CD4-positive, alpha-beta T cell (primary cell): Measurements from ENCODE around the gene RBM20. TPM values are rescaled to one million over a fixed set of nuclear protein-coding genes. Genes with fewer than 3 reads are reported as not detected.

ENCODE experiments used
- ATAC-seq: fragments of 200-7000 bp; cut with Tn5 transposase; one replicate; pipeline ENCODE4 v1.10.0; 2022; ENCODE audit warnings: mild to moderate bottlenecking; ENCODE audit not compliant: poor library complexity
- CTCF ChIA-PET: fragments of 350-600 bp; sonication (Branson Sonifier 250); formaldehyde crosslinking; loops from one replicate; lab custom pipeline; 2021; ENCODE audit warnings: antibody characterized with exemption, inconsistent platforms; lab: Charles Lee
- POLR2A ChIA-PET: fragments of 350-600 bp; sonication (Branson Sonifier 250); formaldehyde crosslinking; loops from one replicate; lab custom pipeline; 2021; ENCODE audit warnings: antibody characterized with exemption, inconsistent platforms; lab: Charles Lee
- DNase-seq, 14 experiments: peaks; one replicate each; pipeline ENCODE4 v3.0.0-alpha.2; 2013 to 2020; ENCODE audit warnings: mixed read lengths in 2 of 14
- H3K27ac ChIP-seq, 2 donors: one replicate each; pipeline versions ENCODE4 v1.5.1 to v1.7.0; 2013; ENCODE audit warnings: low read length in 2 of 2, low read depth in 1 of 2, mild to moderate bottlenecking in 1 of 2
- H3K27me3 ChIP-seq, 2 experiments: 1 replicate in 1 of 2; 2 replicates in 1 of 2; pipeline versions ENCODE4 v1.6.1 to v1.7.0; 2013; ENCODE audit warnings: low read length in 2 of 2, control low read depth in 1 of 2, mild to moderate bottlenecking in 1 of 2, moderate library complexity in 1 of 2; ENCODE audit not compliant: insufficient read depth in 2 of 2, control insufficient read depth in 1 of 2
- H3K36me3 ChIP-seq: one replicate; pipeline ENCODE4 v1.6.1; 2013; ENCODE audit warnings: low read length, control low read depth; ENCODE audit not compliant: insufficient read depth
- H3K4me1 ChIP-seq: one replicate; pipeline ENCODE4 v1.6.1; 2013; ENCODE audit warnings: low read length, control low read depth; ENCODE audit not compliant: insufficient read depth
- H3K4me3 ChIP-seq: one replicate; pipeline ENCODE4 v1.5.1; 2013; ENCODE audit warnings: mild to moderate bottlenecking, low read length, moderate library complexity
- H3K9me3 ChIP-seq, 2 experiments: 1 replicate in 1 of 2; 2 replicates in 1 of 2; pipeline versions ENCODE4 v1.6.1 to v1.7.0; 2013; ENCODE audit warnings: low read length in 2 of 2, mild to moderate bottlenecking in 2 of 2, control low read depth in 1 of 2, moderate library complexity in 1 of 2; ENCODE audit not compliant: control insufficient read depth in 1 of 2, insufficient read depth in 1 of 2
- H3K27ac Mint-ChIP-seq: one replicate; pipeline ENCODE4 v1.8.0; 2020; ENCODE audit warnings: mixed read lengths
- H3K27me3 Mint-ChIP-seq: one replicate; pipeline ENCODE4 v1.8.0; 2021; ENCODE audit warnings: mixed read lengths
- H3K36me3 Mint-ChIP-seq: one replicate; pipeline ENCODE4 v1.8.0; 2021; ENCODE audit warnings: low read depth, mixed read lengths
- H3K4me1 Mint-ChIP-seq: one replicate; pipeline ENCODE4 v1.8.0; 2021; ENCODE audit warnings: low read depth, mixed read lengths
- H3K4me3 Mint-ChIP-seq: one replicate; pipeline ENCODE4 v1.8.0; 2020; ENCODE audit warnings: mild to moderate bottlenecking, mixed read lengths
- H3K9me3 Mint-ChIP-seq: one replicate; pipeline ENCODE4 v1.8.0; 2020; ENCODE audit warnings: mixed read lengths
- intact Hi-C, 2 experiments: fragments of 100-400 bp; cut with DNase I in 1 of 2; cut with micrococcal nuclease in 1 of 2; formaldehyde crosslinking; loops; one replicate each; pipeline versions ENCODE4 v1.15.1 to v1.9.0; 2023 to 2025; cut with DNase I, micrococcal nuclease
- total RNA-seq, 174 experiments: library from RNA in 2 of 174; stranded (reverse) in 2 of 174; gene quantifications; one replicate each; pipeline ENCODE4 v1.2.3 and lab custom pipeline; 2021 to 2026
- TF ChIP-seq, protein P1 (sequence below): fragments of 200-600 bp; IDR thresholded peaks from one replicate; pipeline ENCODE4 v1.8.0; 2022; ENCODE audit warnings: antibody characterized with exemption, mild to moderate bottlenecking

The RBM20 gene
- total RNA-seq, 2 experiments from 2014 or later: 0.91 to 1.1 TPM

DNA sequence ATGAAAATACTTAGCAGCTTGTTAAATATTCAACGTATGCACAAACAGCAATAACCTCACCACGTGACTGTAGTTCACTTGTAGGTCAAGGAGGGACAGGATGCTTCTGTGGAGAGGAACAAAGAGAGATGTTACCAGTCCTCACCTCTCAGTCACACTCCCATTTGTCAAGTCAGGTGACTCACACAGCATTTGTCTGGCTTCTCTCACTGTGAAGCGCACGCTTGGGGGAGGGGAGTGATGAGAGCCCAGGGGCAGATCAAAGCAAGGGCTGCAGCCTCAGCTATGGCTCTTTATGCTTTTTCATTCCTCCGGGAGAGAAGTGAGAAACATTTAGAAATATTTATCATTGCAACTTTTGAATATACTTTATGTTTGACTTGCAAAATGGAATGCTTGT is 2.9 kb upstream of the RBM20 start:
- intact Hi-C loops: no loop called here
- TF ChIP-seq, protein P1, sequence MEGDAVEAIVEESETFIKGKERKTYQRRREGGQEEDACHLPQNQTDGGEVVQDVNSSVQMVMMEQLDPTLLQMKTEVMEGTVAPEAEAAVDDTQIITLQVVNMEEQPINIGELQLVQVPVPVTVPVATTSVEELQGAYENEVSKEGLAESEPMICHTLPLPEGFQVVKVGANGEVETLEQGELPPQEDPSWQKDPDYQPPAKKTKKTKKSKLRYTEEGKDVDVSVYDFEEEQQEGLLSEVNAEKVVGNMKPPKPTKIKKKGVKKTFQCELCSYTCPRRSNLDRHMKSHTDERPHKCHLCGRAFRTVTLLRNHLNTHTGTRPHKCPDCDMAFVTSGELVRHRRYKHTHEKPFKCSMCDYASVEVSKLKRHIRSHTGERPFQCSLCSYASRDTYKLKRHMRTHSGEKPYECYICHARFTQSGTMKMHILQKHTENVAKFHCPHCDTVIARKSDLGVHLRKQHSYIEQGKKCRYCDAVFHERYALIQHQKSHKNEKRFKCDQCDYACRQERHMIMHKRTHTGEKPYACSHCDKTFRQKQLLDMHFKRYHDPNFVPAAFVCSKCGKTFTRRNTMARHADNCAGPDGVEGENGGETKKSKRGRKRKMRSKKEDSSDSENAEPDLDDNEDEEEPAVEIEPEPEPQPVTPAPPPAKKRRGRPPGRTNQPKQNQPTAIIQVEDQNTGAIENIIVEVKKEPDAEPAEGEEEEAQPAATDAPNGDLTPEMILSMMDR: no peak
- peaks cover 80% of the 10 kb centered on the region for H3K27me3 Mint-ChIP-seq
- ATAC-seq: peak; percentile 67
- ChIA-PET CTCF (interaction anchor here (1.1 kb wide), 2 partner anchors 8 to 9 kb away, joined by 3 read pairs; no protein-coding TSS in a partner anchor), POLR2A (no interaction called here)
- Histone ChIP-seq H3K27me3 (peaks cover 29 to 48% of the 10 kb centered on the region in 2 experiments), H3K27ac (no peak overlapping the region), H3K36me3 (no peaks in the 10 kb centered on the region), H3K4me3 (no peak overlapping the region), H3K4me1 (peaks cover 29% of the 10 kb centered on the region), H3K9me3 (peaks cover 0 to 6% of the 10 kb centered on the region in 2 experiments)
- no peak overlapping the region for H3K27ac Mint-ChIP-seq
- H3K4me1 Mint-ChIP-seq: peaks cover 39% of the 10 kb centered on the region
- no peaks in the 10 kb centered on the region for H3K36me3 Mint-ChIP-seq
- no peaks in the 10 kb centered on the region for H3K9me3 Mint-ChIP-seq
- peak in 6 of 14 experiments; percentile 19 to 51 (median 33) for DNase-seq
- H3K4me3 Mint-ChIP-seq: peak overlapping the region; percentile 50

DNA sequence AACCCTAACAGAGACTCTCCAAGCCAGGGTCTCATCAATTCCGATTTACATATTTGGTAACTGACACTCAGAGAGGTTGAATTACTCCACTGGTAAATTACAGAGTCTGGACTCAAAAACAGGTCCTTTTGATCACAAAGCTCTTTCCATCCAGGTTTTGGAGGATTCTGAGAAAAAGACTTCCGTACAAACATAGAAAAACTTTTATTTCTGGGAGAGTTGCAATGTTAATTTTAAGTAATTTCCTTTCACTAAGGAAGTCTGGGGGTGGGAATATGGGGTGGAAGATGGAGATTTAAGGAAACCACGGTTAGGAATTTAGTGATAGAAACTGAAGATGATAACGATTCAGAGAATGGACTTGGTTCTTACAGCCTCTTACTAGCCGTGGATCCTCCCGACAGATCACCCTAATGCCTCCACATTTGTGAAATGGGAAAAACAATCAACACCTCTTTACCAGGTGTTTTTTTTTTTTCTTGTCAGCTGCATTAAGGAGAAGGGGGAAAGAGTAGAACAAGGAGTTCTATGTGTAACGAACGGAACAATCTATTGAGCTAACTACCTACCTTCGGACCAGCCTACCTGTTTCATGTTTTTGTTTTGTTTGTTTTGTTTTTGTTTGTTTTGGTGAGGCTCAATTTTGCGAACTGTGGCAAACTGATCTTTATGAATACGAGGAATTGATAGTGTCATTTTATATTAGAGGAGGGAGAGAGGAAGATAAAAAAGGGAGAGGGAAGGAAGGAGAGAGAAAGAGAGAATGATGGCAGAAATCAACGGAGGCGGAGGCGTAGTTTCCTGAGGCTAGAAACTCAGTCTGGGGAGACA is 1.7 kb upstream of the RBM20 start:
- Mint-ChIP-seq H3K27me3 (peaks cover 79% of the 10 kb centered on the region), H3K36me3 (no peaks in the 10 kb centered on the region), H3K4me1 (peaks cover 39% of the 10 kb centered on the region), H3K27ac (no peak overlapping the region), H3K9me3 (no peaks in the 10 kb centered on the region), H3K4me3 (peak overlapping the region; percentile 83)
- DNase-seq: no peak
- peaks cover 33 to 54% of the 10 kb centered on the region in 2 experiments for H3K27me3 ChIP-seq
- H3K9me3 ChIP-seq: peaks cover 0 to 6% of the 10 kb centered on the region in 2 experiments
- peaks cover 29% of the 10 kb centered on the region for H3K4me1 ChIP-seq
- H3K4me3 ChIP-seq: peak overlapping the region; percentile 53
- H3K27ac ChIP-seq: no peak overlapping the region
- ChIA-PET CTCF (interaction anchor here (1.1 kb wide), 1 partner anchor 10 kb away, joined by 3 read pairs; no protein-coding TSS in a partner anchor), POLR2A (no interaction called here)
- TF ChIP-seq, protein P1: no peak
- no peak for ATAC-seq
- intact Hi-C loops: no loop called here
- no peaks in the 10 kb centered on the region for H3K36me3 ChIP-seq

DNA sequence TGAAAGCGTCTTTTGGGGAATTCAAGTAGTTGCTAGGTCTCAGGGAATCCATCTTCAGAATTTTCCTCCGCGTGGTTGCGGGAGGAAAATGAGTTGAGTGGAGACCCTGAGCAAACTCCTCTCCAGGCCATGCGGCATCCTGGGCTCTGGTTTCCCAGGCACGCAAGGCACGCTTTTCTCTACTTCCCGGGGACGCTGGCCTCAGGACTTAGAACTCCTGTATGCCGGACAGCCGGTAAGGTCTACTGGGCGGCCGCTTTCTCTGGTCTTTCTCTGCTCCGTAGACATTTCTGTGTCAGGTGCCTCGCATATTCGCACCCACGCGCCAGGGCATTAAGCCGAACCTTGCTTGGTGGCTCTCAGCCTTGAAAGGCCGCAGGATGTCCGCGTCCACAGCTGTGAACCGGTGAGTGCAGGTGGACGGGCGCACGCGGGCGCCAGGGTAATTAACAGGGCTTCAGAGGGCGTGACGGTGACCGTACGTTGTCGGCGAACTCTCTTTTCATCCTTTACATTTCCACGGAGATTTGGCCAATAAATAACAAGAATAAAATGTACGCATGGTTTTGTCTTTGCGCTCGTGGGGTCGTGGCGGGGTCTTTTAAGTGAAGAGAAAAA is 992 bp upstream of the RBM20 start:
- POLR2A ChIA-PET: interaction anchor here (0.6 kb wide), 1 partner anchor 29 kb away, joined by 3 read pairs; no protein-coding TSS in a partner anchor
- Histone ChIP-seq H3K4me3 (peak overlapping the region; percentile 53), H3K4me1 (peaks cover 29% of the 10 kb centered on the region), H3K36me3 (no peaks in the 10 kb centered on the region), H3K27me3 (peaks cover 38 to 60% of the 10 kb centered on the region in 2 experiments), H3K9me3 (peaks cover 0 to 6% of the 10 kb centered on the region in 2 experiments), H3K27ac (no peak overlapping the region)
- peak in 2 of 14 experiments; percentile 3 to 6 for DNase-seq
- peaks cover 74% of the 10 kb centered on the region for H3K27me3 Mint-ChIP-seq
- no peaks in the 10 kb centered on the region for H3K36me3 Mint-ChIP-seq
- TF ChIP-seq, protein P1: no peak
- H3K27ac Mint-ChIP-seq: no peak overlapping the region
- H3K4me1 Mint-ChIP-seq: peaks cover 39% of the 10 kb centered on the region
- peak overlapping the region; percentile 83 for H3K4me3 Mint-ChIP-seq
- H3K9me3 Mint-ChIP-seq: no peaks in the 10 kb centered on the region
- ATAC-seq: no peak
- intact Hi-C loops: no loop called here
- CTCF ChIA-PET: no interaction called here
